PFSK-1 (cell line): ENCODE results near the gene PTPN23.

ENCODE experiments used
- FOXP2 ChIP-seq: optimal IDR thresholded peaks from 2 replicates; pipeline ENCODE3; 2011; ENCODE audit warnings: borderline replicate concordance, control low read depth, inconsistent platforms; ENCODE audit not compliant: insufficient read depth; ENCODE audit errors: extremely low read length, extremely low read depth
- POLR2AphosphoS5 ChIP-seq: IDR thresholded peaks from 2 replicates; pipeline ENCODE4 v1.6.1; 2012; ENCODE audit warnings: low read depth, mild to moderate bottlenecking, control low read depth, low read length, moderate library complexity
- SIN3A ChIP-seq: IDR thresholded peaks from 2 replicates; pipeline ENCODE4 v1.6.1; 2012; ENCODE audit warnings: mild to moderate bottlenecking, low read length, moderate library complexity, borderline replicate concordance; ENCODE audit not compliant: insufficient read depth
- TAF1 ChIP-seq: IDR thresholded peaks from 2 replicates; pipeline ENCODE4 v1.6.1; 2012; ENCODE audit warnings: low read length, control low read depth, borderline replicate concordance; ENCODE audit not compliant: insufficient read depth
- TF ChIP-seq, protein P1 (sequence below), 2 experiments: IDR thresholded peaks; 2 replicates each; pipeline versions ENCODE4 v1.6.1 to v1.8.0; 2011 to 2012; ENCODE audit warnings: low read depth in 2 of 2, low read length in 2 of 2, control low read depth in 1 of 2, inconsistent platforms in 1 of 2, mild to moderate bottlenecking in 1 of 2, moderate library complexity in 1 of 2; ENCODE audit not compliant: insufficient read depth in 1 of 2

Gene PTPN23

DNA sequence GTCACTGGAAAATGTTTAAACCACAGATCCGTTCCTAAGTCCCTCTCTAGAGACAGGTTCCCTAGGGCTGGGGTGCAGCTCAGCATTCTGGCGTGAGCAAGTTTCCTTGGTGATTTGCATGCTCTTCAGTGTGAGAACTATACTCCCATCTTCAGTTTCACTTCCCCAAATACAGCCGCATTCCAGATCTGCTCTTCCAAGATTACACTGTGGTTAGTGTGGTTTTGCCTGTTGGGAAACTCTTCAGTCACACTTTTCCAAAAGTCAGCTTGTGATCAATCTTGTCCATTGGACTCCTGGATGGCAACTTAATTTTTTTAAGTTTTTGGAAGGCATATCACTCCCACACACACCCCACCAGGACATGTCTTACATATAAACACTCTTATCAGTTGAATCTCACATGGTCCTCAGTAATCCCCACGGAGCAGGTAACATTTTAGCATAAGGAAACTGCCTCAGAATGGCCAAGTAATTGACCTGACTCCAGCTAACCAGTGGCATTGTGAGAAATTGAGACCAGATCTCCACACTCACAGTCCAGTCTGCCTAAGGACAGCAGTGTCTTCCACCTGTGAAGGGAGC, 33.5 kb upstream of the PTPN23 start:
- TF ChIP-seq, protein P1, sequence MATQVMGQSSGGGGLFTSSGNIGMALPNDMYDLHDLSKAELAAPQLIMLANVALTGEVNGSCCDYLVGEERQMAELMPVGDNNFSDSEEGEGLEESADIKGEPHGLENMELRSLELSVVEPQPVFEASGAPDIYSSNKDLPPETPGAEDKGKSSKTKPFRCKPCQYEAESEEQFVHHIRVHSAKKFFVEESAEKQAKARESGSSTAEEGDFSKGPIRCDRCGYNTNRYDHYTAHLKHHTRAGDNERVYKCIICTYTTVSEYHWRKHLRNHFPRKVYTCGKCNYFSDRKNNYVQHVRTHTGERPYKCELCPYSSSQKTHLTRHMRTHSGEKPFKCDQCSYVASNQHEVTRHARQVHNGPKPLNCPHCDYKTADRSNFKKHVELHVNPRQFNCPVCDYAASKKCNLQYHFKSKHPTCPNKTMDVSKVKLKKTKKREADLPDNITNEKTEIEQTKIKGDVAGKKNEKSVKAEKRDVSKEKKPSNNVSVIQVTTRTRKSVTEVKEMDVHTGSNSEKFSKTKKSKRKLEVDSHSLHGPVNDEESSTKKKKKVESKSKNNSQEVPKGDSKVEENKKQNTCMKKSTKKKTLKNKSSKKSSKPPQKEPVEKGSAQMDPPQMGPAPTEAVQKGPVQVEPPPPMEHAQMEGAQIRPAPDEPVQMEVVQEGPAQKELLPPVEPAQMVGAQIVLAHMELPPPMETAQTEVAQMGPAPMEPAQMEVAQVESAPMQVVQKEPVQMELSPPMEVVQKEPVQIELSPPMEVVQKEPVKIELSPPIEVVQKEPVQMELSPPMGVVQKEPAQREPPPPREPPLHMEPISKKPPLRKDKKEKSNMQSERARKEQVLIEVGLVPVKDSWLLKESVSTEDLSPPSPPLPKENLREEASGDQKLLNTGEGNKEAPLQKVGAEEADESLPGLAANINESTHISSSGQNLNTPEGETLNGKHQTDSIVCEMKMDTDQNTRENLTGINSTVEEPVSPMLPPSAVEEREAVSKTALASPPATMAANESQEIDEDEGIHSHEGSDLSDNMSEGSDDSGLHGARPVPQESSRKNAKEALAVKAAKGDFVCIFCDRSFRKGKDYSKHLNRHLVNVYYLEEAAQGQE (IDR thresholded peaks at IDR 0.05; ENCODE audit: insufficient read depth in 1 of 2, low read depth in 2 of 2, low read length in 2 of 2): no peak
- TF ChIP-seq TAF1 (no peak), FOXP2 (no peak), SIN3A (no peak), POLR2AphosphoS5 (no peak)

DNA sequence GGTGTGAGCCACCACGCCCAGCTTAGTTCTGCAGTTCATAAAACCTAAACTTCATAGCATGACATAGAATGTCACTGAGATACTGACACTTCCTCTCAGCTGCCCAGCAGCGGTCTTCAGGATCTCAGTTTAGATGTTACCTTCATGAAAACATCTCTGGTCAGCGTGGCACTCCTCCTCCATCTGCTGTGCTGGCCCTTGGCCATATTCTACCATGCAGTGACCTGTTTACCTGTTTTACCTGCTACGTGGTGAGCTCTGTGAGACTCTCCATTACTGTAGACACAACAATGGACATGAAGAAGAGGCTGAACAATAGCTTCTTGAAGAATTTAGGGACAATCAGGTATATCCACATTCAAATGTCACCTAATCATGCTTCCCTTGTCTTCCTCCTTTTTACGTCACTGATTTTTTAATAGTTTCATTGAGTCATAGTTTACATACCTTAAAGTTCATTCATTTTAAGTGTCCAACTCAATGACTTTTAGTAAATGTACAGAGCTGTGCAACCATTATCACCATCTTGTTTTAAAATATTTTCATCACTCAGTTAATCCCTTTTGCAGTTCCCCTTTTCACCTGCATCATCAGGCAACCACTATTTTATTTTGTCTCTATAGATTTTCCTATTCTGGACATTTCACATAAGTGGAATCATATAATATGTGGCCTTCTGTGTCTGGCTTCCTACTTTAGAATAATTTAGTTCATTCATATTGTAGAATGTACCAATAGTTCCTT, 32.2 kb upstream of the PTPN23 start:
- no peak for TF ChIP-seq SIN3A
- no peak for TF ChIP-seq POLR2AphosphoS5
- no peak for TF ChIP-seq FOXP2
- TF ChIP-seq TAF1: no peak
- TF ChIP-seq, protein P1 (IDR thresholded peaks at IDR 0.05; ENCODE audit: insufficient read depth in 1 of 2, low read depth in 2 of 2, low read length in 2 of 2): no peak

DNA sequence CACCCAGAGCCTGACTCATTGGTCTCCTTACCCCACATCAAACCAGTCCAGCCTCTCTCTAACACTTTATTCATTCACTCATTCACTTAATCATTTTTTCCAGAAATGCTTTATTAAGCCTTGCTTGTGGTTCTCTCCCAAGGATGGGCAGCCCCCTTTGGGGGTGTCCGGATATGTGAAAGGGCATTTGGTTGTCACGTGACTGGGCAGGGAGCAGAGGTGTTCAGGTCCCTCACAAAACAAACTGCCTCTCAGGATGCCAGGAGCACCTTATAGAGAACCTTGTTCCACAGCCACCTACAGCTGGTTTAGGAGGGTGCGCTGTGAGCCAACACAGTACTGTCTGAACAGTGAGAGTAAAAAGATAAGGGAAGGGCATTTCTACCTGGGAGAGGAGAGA, 25.8 kb upstream of the PTPN23 start:
- no peak for TF ChIP-seq TAF1
- no peak for TF ChIP-seq FOXP2
- TF ChIP-seq, protein P1 (IDR thresholded peaks at IDR 0.05; ENCODE audit: insufficient read depth in 1 of 2, low read depth in 2 of 2, low read length in 2 of 2): no peak
- TF ChIP-seq SIN3A: no peak
- TF ChIP-seq POLR2AphosphoS5: no peak

GRCh38 chr3:47356201-47356600, 24.6 kb upstream of the PTPN23 start:
- TF ChIP-seq TAF1 (no peak), SIN3A (no peak), POLR2AphosphoS5 (no peak), FOXP2 (no peak)
- TF ChIP-seq, protein P1 (IDR thresholded peaks at IDR 0.05; ENCODE audit: insufficient read depth in 1 of 2, low read depth in 2 of 2, low read length in 2 of 2): no peak
